BJ (cell line): Measurements from ENCODE around the gene NAT8L. TPM values are rescaled to one million over a fixed set of nuclear protein-coding genes. Genes with fewer than 3 reads are reported as not detected.
"Not testable (repeated sequence)": the region's sequence is repeated elsewhere in the genome, so short reads cannot be mapped to it uniquely, and the experiment has no call there.

ENCODE experiments used
- CTCF ChIA-PET: fragments of 350-600 bp; formaldehyde crosslinking; extraction: SDS; loops from one replicate; lab custom pipeline; 2021; ENCODE audit warnings: antibody characterized with exemption, inconsistent platforms; lab: Yijun Ruan, JAX
- POLR2A ChIA-PET: fragments of 300-600 bp; sonication (Branson Sonifier 250); formaldehyde crosslinking; extraction: SDS; loops from one replicate; lab custom pipeline; 2021; ENCODE audit warnings: antibody characterized with exemption; lab: Charles Lee
- DNase-seq: peaks from one replicate; pipeline ENCODE4 v3.0.0-alpha.2; 2011; ENCODE audit warnings: low read depth
- H3K27me3 ChIP-seq: 2 replicates; pipeline ENCODE4 v1.6.0; 2011; ENCODE audit warnings: low read length; ENCODE audit not compliant: control insufficient read depth, insufficient read depth
- H3K36me3 ChIP-seq: 2 replicates; pipeline ENCODE4 v1.5.1; 2011; ENCODE audit warnings: low read length; ENCODE audit not compliant: control insufficient read depth, insufficient read depth
- H3K4me3 ChIP-seq: 2 replicates; pipeline ENCODE4 v1.5.1; 2011; ENCODE audit warnings: low read depth, mild to moderate bottlenecking, control low read depth, low read length
- polyA minus RNA-seq: library from RNA; depleted of rRNA, polyadenylated mRNA; stranded (reverse); fragments of >200 nt; gene quantifications from 2 replicates; pipeline ENCODE4 v1.2.3, GENCODE V29; 2011; rRNA and poly(A)+ RNA removed
- polyA plus RNA-seq: library from polyadenylated mRNA; depleted of rRNA; stranded (reverse); fragments of >200 nt; gene quantifications from 2 replicates; pipeline ENCODE4 v1.2.3, GENCODE V29; 2011; rRNA removed
- TF ChIP-seq, protein P1 (sequence below): IDR thresholded peaks from 2 replicates; pipeline ENCODE4 v1.5.1; 2011; ENCODE audit warnings: low read depth, mild to moderate bottlenecking, control low read depth, inconsistent platforms, low read length, moderate library complexity; ENCODE audit not compliant: insufficient read depth

NAT8L gene, protein sequence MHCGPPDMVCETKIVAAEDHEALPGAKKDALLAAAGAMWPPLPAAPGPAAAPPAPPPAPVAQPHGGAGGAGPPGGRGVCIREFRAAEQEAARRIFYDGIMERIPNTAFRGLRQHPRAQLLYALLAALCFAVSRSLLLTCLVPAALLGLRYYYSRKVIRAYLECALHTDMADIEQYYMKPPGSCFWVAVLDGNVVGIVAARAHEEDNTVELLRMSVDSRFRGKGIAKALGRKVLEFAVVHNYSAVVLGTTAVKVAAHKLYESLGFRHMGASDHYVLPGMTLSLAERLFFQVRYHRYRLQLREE
- polyA plus RNA-seq, result 0.02 and 0.04 TPM in 2 replicates
- 0.05 TPM in 2 replicates for polyA minus RNA-seq

DNA sequence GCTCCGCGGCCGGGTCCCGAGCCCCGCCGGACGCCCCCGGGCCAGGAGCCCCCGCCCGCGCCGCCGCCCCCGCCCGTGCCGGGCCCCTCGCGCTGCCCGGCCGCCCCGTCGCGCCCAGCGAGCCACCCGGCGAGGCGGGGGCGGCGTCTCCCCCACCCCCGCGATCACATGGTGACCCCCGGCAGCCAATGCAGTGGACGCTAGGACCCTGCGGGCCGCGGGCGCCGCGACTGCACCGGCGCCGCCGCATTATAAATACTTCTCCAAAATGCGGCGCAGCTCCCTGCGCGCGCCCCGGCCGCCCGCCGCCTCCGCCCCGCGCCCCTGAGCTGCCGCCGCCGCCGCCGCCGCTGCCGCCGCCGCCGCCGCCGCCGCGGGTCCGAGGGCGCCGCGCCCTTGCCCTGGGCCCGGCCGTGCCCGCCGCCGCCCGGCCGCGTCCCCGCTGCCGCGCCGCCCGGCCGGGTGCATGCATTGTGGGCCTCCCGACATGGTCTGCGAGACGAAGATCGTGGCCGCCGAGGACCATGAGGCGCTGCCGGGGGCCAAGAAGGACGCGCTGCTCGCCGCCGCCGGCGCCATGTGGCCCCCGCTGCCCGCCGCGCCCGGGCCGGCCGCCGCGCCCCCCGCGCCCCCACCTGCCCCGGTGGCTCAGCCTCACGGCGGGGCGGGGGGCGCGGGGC is at the start of gene NAT8L:
Gene NAT8L, plus strand, starts transcription at position 282 of the 680 bp plus-strand sequence. Its CDS starts 185 bp downstream, at position 467.
- Histone ChIP-seq H3K27me3 (peaks cover 15% of the 10 kb centered on the region), H3K4me3 (peak within 1 kb of the TSS; percentile 18; the same call in 1 of the 2 replicates), H3K36me3 (no peaks in the 10 kb centered on the region)
- POLR2A ChIA-PET, result no interaction called here
- CTCF ChIA-PET, result no interaction called here
- DNase-seq, result no peak
- TF ChIP-seq, protein P1, sequence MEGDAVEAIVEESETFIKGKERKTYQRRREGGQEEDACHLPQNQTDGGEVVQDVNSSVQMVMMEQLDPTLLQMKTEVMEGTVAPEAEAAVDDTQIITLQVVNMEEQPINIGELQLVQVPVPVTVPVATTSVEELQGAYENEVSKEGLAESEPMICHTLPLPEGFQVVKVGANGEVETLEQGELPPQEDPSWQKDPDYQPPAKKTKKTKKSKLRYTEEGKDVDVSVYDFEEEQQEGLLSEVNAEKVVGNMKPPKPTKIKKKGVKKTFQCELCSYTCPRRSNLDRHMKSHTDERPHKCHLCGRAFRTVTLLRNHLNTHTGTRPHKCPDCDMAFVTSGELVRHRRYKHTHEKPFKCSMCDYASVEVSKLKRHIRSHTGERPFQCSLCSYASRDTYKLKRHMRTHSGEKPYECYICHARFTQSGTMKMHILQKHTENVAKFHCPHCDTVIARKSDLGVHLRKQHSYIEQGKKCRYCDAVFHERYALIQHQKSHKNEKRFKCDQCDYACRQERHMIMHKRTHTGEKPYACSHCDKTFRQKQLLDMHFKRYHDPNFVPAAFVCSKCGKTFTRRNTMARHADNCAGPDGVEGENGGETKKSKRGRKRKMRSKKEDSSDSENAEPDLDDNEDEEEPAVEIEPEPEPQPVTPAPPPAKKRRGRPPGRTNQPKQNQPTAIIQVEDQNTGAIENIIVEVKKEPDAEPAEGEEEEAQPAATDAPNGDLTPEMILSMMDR, result no peak

DNA sequence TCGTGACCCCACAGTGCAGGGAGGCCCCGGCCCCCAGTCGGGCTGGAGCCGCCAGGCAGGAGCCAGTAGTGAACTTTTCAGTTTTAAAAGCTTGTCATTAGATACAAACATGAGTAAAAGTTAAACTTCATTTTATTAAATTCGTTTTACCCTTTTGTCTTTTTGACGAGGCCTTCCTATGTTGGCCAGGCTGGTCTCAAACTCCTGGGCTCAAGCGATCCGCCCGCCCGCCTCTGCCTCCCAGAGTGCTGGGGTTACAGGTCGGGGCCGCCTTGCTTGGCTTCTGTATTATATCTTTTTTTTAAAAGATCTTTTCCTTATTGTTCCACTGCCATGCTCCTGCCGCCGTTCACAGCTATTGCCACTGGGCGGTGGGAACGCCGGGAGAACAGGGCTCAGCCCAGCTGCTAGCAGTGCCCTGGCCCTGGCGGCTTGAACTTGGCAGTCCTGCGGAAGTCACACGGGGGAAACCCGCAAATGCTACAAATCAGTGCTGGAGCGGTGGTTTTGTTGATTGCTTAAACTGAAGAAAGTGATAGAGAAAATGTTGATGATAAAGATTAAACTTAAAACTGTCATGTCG is 49.4 kb upstream of the NAT8L start:
- Histone ChIP-seq H3K4me3 (peak overlapping the region; percentile 100), H3K27me3 (no peaks in the 10 kb centered on the region), H3K36me3 (no peaks in the 10 kb centered on the region)
- ChIA-PET POLR2A (no interaction called here), CTCF (interaction anchor here (0.7 to 1.1 kb wide), 4 partner anchors 14 to 432 kb away, joined by 3 to 4 read pairs (median 3); no protein-coding TSS in a partner anchor)
- TF ChIP-seq, protein P1, result peak; percentile 35
- no peak for DNase-seq

DNA sequence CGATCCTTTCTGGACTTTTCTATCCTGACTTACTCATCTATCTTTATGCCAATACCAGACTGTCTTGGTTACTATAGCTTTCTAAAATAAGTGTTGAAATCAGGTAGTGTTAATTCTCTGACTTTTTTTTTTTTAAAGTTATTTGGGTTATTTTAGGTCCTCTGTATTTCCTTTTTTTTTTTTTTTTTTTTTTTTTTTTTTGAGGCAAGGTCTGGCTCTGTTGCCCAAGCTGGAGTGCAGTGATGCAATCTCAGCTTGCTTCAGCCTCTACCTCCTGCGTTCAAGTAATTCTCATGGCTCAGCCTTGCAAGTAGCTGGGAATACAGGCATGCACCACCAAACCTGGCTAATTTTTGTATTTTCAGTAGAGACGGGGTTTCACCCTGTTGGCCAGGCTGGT is 47.5 kb upstream of the NAT8L start:
- Histone ChIP-seq H3K36me3 (no peaks in the 10 kb centered on the region), H3K27me3 (no peaks in the 10 kb centered on the region), H3K4me3 (no peak overlapping the region)
- TF ChIP-seq, protein P1, result no peak
- POLR2A ChIA-PET, result no interaction called here
- DNase-seq, result no peak
- CTCF ChIA-PET, result interaction anchor here (0.6 kb wide), 1 partner anchor 402 kb away, joined by 3 read pairs; no protein-coding TSS in a partner anchor

DNA sequence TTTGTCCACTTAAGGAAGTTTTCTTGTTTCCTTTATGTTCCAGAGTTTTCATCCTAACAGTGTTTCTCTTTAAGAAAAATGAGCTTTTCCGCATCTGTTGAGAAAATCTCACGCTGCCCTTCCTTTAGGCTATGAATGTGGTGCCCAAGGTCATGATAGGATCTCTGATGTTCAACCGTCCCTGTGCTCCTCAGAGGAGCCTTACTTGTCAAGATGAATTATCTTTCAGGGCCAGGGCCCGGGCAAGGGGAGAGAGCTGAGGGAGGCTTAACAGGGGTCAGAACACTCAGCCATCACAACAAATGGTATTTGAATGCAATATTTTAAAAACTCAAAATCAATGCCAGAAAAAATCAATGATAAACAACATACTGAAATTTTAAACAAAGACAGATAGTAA is 44.1 kb upstream of the NAT8L start:
- TF ChIP-seq, protein P1, result no peak
- Histone ChIP-seq H3K27me3 (no peaks in the 10 kb centered on the region; the same call in 1 of the 2 replicates), H3K36me3 (no peaks in the 10 kb centered on the region), H3K4me3 (no peak overlapping the region)
- ChIA-PET CTCF (interaction anchor here (1.4 kb wide), 1 partner anchor 17 kb away, joined by 3 read pairs; no protein-coding TSS in a partner anchor), POLR2A (no interaction called here)
- DNase-seq, result no peak

DNA sequence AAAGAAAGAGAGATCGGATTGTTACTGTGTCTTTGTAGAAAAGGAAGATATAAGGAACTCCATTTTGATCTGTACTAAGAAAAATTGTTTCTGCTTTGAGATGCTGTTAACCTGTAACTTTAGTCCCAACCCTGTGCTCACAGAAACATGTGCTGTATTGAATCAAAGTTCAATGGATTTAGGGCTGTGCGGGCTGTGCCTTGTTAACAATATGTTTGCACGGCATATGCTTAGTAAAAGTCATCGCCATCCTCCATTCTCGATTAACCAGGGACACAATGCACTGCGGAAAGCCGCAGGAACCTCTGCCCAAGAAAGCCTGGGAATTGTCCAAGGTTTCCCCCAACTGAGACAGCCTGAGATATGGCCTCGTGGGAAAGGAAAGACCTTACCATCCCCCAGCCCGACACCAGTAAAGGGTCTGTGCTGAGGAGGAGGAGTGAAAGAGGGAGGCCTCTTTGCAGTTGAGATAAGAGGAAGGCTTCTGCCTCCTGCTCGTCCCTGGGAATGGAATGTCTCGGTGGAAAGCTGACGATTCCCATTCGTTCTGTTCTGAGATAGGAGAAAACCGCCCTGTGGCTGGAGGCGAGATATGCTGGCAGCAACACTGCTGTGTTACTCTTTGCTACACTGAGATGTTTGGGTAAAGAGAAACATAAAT is 37.6 kb upstream of the NAT8L start:
- H3K4me3 ChIP-seq, H3K27me3 ChIP-seq, H3K36me3 ChIP-seq, DNase-seq, CTCF ChIA-PET, POLR2A ChIA-PET: not testable (repeated sequence)
